ENCODE results near the gene UGT2B28.
A peak's percentile ranks its signal among the peaks of the same experiment; 100 is the strongest.
"Not testable (repeated sequence)": the region's sequence is repeated elsewhere in the genome, so short reads cannot be mapped to it uniquely, and the experiment has no call there.

Gene UGT2B28

DNA sequence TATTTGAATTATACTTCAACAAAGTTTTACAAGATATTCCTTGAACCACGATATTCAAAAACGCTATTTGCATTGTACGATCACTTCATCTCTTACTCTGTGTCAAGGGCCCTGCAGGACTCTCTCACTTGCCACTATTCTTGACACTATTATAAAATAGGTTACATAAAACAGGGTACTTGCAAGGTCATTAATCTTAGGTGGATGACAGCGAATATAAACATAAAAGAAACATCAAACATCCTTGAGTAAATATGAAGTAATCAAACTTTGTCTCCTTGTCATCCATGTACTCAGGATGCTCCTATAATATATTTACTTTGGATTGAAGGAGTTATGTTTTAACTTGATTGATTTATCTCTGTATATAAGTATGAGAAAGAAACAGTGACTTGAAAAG is at the start of gene UGT2B28:
Gene UGT2B28, plus strand, starts transcription at position 395 of the 400 bp plus-strand sequence. CDS start 26 bp downstream, outside the sequence.
- DNase-seq; intact Hi-C loops (cut with DNase I): not testable (repeated sequence)

DNA sequence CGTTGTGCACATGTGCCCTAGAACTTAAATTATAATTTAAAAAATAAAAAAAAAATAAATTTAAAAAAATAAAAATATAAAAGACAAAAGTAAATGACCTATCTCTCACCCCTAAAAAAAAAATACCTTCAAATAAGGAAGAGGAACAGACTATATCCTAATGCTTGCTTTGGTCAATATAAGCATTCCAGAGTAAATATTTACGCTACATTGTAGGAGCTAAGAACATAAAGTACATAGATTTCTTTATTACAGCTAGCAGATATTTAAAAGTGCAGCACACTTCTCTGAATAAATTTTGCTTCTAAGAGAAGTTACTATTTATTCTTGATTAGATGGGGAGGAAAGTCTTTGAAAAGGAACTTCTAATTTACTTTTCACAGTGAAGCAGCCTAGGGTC is 41.2 kb upstream of the UGT2B28 start:
- intact Hi-C loops (cut with DNase I): no loop called here
- DNase-seq: no peak

DNA sequence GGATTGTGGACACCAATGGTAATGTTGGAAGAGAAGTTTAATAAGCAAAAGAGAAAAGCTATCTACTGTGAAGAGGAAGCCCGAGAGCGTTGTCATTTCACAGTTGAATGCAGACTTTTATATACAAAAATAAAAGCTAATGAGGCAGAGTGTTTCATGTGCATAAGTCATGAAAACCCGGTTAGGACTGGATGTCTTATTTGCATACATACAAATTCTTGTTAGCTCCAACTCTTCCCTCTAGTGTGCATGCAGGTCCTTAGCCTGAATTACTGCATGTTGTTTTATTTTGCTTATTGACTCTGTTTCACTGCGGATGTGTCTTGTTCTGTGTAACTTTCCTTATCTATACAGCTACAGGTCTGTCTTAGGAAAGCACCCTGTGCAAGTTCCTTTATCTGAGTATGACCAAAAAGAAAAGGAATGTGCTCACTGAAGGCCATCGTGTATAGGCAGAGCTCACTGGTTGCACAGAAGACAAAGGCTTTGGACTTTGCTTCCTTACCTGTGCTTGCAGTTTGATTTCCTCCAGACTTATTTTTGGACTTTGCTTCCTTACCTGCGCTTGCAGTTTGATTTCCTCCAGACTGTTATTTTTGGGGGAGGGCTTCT is 40.6 kb upstream of the UGT2B28 start:
- intact Hi-C loops (cut with DNase I): no loop called here
- no peak for DNase-seq

DNA sequence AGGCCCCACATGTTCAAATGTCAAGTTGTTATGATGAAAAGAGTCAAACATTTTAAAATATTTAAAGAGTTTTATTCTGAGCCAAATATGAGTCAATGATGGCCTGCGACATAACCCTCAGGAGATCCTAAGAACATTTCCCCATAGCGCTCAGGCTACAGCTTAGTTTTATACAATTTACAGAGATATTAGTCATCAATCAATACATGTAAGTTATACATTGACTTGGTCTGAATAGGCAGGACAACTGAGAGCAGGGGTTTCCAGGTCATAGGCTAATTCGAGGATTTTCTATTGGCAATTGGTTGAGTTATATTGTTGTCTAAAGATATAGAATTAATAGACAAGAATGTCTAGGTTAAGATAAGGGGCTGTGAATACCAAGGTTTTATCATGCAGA is 39.5 kb upstream of the UGT2B28 start:
- DNase-seq; intact Hi-C loops (cut with DNase I): not testable (repeated sequence)

DNA sequence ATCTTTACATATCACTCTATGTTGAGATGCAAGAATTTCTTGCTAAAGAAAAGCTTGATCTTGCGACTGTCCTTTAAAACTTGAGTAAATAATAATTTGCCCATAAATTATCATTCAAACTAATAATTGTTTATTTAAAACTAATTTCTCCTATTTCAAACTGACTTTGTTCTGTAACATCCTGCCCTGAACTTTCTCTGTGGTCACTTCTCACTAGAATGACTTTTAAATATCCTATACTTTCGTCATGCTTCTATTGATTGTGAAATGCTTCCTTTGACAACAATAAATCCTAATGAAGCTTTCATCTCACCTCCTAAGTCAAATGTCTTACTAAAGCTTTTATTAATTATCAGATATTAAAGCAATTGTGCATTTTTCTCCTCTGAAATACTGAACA is 38.5 kb upstream of the UGT2B28 start:
- intact Hi-C loops (cut with DNase I); DNase-seq: not testable (repeated sequence)

DNA sequence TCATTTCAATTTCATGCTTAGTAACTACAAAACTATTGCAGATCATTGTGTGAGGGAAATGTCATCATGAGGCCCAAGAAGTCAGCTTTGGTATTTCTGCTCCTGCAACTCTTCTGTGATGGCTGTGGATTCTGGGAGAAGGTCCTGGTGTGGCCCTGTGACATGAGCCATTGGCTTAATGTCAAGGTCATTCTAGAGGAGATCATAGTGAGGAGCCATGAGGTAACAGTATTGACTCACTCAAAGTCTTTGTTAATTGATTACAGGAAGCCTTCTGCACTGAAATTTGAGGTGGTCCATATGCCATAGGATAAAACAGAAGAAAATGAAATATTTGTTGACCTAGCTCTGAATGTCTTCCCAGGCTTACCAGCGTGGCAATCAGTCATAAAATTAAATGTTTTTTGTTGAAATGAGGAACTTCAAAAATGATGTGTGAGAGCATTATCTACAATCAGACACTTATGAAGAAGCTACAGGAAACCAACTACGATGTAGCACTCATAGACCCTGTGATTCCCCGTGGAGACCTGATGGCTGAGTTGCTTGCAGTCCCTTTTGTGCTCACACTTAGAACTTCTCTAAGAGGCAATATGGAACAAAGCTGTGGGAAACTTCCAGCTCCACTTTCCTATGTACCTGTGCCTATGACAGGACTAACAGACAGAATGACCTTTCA is 37.6 kb upstream of the UGT2B28 start:
- DNase-seq; intact Hi-C loops (cut with DNase I): not testable (repeated sequence)

DNA sequence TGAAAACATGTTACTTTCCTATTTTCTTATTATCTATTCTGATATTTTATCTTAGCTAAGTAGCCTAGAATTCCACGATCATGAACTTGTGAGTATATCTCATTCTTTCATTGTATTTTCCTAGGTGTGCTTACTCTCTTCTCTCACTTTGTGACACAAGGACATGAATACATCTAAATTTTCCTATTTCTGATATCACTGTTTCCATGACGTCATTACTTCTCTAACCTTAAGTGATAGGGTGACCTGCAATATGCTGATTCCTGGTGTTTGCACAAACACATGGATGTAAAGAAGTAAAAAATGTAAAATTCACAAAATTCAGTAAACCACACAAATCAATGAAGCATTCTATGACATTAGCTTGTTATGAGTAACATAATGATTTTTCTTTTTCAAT is 29.4 kb upstream of the UGT2B28 start:
- DNase-seq; intact Hi-C loops (cut with DNase I): not testable (repeated sequence)

DNA sequence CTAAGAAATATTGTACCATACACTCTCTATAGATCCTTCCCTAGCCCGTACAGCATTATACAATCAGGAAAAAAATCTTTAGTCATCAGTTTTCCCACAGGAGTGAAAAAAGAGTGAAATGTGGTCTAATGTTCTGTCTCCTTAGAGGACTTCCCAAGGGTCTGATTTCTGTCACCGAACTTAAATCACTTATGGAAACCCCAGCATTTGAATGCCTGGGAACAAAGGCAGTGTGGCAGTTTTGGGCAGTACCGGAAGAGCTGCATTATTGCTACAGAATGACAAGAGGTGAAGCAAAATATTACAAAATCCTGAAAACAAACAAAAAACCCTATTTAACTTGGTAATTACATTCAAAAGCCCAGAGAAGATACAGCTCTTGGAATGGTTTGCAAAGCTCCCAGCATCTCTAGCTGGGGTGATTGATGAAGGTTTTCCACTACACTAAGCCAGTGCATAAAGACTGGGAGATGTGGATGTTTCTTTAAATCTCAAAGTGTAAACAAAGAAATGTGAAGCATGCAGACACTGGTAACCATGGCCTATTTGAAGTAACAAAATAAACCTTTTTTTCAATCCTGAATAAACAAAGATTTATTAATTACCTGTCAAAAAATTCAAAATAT is 27.0 kb upstream of the UGT2B28 start:
- DNase-seq; intact Hi-C loops (cut with DNase I): not testable (repeated sequence)

DNA sequence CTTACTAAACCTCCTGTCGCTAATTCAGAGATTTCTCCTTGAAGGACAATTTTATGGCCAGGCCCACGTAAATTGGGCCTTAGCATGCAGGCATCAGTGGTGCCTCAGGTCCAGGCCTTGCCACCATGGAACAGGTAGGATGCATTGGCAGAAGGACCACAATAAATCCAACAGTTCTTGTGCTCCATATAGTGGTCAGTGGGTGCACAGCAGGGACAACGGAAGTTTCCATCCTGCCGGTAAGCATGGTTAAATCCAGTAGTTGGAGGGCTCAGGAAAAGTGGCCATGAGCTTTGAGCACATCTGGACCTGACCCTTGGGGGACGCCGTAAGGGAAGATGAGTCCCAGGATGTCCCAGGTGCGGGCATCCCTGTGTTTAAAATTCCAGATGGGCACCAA is 11.7 kb upstream of the UGT2B28 start:
- DNase-seq: not testable (repeated sequence)
- intact Hi-C loops (cut with DNase I): loop anchor here (5.0 kb wide), 1 partner anchor 46 kb away; no protein-coding TSS in a partner anchor

DNA sequence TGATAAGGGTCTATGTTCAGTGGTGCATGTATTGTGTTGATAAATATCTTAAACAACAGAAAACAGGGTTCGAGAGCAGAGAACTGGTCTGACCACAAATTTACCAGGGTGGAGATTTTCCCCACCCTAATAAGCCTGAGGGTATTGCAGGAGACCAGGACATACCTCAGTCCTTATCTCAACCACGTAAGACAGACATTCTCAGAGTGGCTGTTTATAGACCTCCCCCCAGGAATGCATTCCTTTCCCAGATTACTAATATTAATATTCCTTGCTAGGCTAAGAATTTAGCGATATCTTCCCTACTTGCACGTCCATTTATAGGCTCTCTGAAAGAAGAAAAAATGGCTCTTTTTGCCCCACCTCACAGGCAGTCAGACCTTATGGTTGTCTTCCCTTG is 16.1 kb downstream of the UGT2B28 start:
- DNase-seq; intact Hi-C loops (cut with DNase I): not testable (repeated sequence)

DNA sequence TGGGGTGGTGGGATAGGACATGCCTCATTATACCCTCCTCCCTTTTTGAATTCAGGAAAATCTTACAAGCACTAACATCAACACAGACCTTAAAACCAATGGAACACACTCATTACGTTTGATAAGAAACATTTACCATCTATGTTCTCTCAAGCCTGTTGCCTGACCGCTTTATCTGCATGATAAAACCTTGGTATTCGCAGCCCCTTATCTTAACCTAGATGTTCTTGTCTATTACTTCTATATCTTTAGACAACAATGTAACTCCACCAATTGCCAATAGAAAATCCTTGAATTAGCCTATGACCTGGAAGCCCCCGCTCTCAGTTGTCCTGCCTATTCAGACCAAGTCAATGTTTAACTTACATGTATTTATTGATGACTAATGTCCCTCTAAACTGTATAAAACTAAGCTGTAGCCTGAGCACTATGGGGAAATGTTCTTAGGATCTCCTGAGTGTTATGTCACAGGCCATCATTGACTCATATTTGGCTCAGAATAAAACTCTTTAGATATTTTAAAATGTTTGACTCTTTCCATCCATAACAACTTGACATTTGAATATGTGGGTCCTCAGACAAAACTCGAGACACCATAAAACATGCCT is 28.3 kb downstream of the UGT2B28 start:
- intact Hi-C loops (cut with DNase I); DNase-seq: not testable (repeated sequence)

DNA sequence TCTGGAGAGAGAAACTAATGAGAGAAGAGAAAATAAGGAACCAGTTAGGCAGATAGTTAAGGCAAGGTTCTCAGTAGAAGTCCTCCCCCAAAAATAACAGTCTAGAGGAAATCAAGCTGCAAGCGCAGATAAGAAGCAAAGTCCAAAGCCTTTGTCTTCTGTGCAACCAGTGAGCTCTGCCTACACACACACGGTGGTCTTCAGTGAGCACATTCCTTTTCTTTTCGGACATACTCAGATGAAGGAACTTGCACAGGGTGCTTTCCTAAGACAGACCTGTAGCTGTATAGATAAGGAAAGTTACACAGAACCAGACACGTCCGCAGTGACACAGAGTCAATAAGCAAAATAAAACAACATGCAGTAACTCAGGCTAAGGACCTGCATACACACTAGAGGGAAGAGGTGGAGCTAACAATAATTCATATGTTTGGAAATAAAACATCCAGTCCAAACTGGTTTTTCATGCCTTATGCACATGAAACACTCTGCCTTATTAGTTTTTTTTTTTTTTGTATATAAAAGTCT is 29.3 kb downstream of the UGT2B28 start:
- intact Hi-C loops (cut with DNase I); DNase-seq: not testable (repeated sequence)

DNA sequence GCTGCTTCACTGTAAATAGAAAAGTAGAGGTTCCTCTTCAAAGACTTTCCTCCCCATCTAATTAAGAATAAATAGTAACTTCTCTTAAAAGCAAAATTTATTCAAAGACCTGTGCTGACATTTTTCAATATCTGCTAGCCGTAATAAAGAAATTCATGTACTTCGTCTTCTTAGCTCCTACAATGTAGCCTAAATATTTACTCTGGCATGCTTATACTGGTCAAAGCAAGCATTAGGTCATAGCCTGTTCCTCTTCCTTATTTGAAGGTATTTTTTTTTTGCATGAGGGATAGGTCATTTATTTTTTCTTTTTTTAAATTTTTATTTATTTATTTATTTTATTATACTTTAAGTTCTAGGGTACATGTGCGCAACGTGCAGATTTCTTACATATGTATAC is 30.0 kb downstream of the UGT2B28 start:
- DNase-seq; intact Hi-C loops (cut with DNase I): not testable (repeated sequence)

DNA sequence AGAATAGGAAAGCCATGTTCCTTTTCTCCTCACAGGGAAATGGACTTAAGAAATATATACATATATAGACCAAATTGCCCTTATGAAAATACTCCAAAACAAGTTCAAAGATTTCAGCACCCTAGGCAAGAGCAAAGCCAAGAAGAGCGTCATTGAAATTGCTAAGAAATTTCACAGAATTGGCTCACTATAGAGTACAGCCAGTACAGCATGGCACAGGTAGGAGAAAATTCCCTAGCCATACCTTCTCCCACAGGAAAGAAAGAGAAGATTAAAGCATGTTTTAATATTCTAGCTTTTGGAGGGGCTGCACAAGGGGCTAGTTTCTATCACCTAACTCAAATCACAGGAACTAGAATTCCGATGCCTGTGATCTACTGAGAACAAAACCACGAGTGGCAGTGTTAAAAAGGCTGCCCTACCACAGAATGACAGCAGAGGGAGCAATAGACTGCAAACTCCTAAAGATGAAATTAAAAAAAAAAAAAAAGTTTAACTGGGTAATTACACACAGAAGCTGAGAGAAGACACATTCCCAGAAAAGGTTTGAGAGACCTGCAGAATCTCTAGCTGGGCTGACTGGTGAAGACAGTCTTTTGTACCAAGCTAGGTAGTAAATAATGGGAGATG is 37.5 kb downstream of the UGT2B28 start:
- peak in 33 of 42 donors; percentile 1 to 81 (median 38) for DNase-seq
- intact Hi-C loops (cut with DNase I): not testable (repeated sequence)

DNA sequence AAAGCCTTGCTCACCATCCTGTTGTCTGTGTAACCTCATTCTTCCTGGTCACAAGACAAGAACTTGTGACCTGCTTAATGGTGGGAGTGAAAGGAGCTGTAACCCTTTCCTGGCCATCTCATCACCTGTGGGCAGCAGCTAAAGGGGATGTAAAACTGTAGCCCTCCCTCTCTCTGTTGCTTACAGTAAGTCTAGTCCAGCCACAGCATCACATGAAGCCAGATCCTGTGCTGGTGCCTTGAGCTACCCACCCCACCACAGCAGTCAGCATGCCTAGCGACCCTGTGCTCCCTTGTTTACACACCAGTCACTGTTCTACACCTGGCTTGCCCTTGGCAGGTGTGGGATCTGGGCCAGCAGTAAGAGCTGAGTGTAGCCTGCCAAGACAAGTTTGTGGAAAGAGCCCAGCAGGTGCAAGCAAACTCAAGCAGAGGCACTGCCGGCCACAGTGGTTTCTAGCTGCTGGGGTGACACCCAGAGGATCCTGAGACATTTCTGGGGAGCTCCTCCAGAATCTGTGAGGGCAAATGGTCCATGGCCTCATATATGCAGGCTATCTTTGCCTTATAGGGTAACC is 41.0 kb downstream of the UGT2B28 start:
- intact Hi-C loops (cut with DNase I): no loop called here
- no peak for DNase-seq

DNA sequence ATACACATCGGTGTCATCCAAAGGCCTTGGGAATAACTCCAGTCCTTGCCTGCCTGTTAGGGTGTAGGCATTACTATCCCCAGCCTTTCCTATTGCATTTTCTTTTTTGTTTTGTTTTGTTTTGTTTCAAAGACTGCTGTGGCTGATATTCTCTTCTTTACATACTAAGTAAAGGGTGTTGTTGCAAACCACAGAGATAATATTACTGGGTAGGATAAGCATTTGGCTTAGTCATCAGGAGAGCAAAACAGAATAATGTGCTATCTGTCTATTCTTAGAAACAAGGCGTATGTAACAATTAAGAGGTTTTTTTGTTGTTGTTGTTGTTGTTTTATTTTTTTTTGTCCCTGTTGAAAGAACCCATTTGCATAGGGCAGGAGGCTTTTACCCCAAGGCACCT is 41.8 kb downstream of the UGT2B28 start:
- no peak for DNase-seq
- intact Hi-C loops (cut with DNase I): no loop called here

DNA sequence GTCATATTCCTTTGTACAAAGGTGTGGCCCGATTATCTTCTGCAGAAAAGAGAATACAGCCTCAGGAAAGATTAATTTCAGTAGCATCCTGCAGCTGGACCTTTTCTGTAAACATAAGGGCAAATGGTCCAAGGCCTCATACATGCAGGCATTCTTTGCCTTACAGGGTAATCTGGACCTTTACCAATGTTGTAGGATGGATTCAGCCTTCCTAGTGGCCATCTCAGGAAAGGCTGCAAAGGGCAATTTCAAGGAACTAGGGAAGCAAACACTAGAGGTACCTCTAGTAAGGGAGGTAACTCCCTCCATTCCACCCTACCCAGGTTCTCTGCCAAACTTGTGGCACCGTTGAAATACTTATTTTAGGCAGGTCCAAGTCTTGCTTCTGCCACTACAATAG is 43.0 kb downstream of the UGT2B28 start:
- no peak for DNase-seq
- intact Hi-C loops (cut with DNase I): no loop called here

DNA sequence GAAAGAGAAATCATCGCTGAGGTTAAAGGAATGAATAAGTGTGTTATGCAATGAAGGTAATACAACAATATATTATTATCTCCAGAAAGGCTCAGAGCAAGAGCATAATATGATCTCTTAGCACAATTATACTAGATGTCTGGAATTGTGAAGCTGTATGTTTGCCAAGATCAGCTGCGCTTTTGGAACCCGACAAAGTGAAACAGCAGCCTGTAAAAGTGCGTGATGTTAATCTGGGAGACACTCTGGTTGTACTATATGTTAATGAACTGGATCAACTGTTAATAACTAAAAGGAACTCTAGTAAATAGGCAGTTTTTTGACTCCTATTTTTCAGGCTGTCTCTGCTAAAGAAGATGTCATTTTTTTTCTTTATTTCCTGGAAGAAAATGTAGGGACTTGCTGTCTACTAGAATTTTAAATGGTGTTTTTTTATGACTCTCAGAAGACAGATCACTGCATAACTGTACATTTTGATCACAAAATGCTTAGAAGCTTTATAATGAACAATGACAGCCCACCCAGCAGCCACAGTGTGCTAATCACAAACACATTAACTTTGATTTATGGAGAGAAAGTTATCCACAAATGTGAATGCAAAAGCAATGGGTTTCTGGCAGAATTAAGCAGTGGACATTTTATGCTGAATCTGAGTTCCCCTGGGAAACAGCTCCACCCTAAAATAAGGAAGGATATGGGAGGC is 50.2 kb downstream of the UGT2B28 start:
- DNase-seq: no peak
- intact Hi-C loops (cut with DNase I): no loop called here
